ENCODE results near the gene ARL2. TPM values are rescaled to one million over a fixed set of nuclear protein-coding genes. Genes with fewer than 3 reads are reported as not detected.

ARL2 gene
- total RNA-seq, 2 experiments from 2014 or later: 118 to 122 TPM

DNA sequence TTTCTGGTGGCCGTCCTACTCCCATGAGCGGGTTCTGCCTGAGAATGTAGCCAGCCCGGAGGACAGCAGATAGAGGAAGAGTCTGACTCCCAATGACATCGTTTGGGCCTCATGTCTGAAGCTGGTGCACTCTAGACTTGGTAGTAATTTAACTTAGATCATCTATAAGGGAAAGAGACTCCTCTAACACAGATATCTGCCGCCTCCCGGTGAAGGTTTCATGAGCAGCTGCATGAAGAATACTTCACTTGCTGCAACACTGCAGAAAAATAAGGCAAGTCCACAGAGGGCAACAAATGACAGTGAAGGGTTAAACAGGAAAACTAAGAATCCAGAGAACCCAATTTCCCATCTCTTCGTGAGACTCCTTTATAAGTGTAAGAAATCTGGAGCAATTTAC lies 5.9 kb upstream of the ARL2 start:
- no peak for DNase-seq
- no peak for ATAC-seq
- POLR2A ChIA-PET: interaction anchor here (1.6 kb wide), 1 partner anchor 109 kb away, joined by 4 read pairs; the partner anchor contains the start of gene ZNHIT2
- H3K36me3 Mint-ChIP-seq (ENCODE audit: low read depth): no peaks in the 10 kb centered on the region
- H3K4me1 Mint-ChIP-seq (ENCODE audit: low read depth): peaks cover 1% of the 10 kb centered on the region
- CTCF ChIA-PET: no interaction called here
- TF ChIP-seq, protein P1, sequence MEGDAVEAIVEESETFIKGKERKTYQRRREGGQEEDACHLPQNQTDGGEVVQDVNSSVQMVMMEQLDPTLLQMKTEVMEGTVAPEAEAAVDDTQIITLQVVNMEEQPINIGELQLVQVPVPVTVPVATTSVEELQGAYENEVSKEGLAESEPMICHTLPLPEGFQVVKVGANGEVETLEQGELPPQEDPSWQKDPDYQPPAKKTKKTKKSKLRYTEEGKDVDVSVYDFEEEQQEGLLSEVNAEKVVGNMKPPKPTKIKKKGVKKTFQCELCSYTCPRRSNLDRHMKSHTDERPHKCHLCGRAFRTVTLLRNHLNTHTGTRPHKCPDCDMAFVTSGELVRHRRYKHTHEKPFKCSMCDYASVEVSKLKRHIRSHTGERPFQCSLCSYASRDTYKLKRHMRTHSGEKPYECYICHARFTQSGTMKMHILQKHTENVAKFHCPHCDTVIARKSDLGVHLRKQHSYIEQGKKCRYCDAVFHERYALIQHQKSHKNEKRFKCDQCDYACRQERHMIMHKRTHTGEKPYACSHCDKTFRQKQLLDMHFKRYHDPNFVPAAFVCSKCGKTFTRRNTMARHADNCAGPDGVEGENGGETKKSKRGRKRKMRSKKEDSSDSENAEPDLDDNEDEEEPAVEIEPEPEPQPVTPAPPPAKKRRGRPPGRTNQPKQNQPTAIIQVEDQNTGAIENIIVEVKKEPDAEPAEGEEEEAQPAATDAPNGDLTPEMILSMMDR (IDR thresholded peaks at IDR 0.05): no peak
- no peak overlapping the region for H3K27ac Mint-ChIP-seq
- no peaks in the 10 kb centered on the region for H3K27me3 Mint-ChIP-seq
- intact Hi-C loops (cut with micrococcal nuclease): no loop called here
- no peak overlapping the region for H3K4me3 Mint-ChIP-seq
- no peaks in the 10 kb centered on the region for H3K9me3 Mint-ChIP-seq

DNA sequence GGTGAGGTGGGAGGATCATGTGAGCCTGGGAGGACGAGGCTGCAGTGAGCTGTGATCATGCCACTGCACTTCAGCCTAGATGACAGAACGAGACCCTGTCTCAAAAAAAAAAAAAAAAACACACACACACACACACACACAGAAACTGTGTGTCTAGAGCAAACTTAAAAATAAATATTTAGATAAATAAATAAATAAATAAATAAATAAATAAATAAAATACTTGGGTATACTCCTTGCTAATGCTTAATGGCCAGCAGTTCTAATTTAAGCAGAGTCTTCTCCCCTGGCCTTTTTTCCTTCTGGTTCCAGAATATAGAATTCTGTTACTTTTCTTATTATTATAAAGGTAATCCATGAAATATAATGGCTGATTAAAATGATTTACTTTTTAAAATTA lies 5.1 kb upstream of the ARL2 start:
- intact Hi-C loops (cut with micrococcal nuclease): no loop called here
- CTCF ChIA-PET: interaction anchor here (1.4 kb wide), 1 partner anchor 109 kb away, joined by 3 read pairs; the partner anchor contains the start of gene ZNHIT2
- H3K27me3 Mint-ChIP-seq: no peaks in the 10 kb centered on the region
- H3K36me3 Mint-ChIP-seq (ENCODE audit: low read depth): no peaks in the 10 kb centered on the region
- POLR2A ChIA-PET: interaction anchor here (1.6 kb wide), 1 partner anchor 108 kb away, joined by 4 read pairs; the partner anchor contains the start of gene ZNHIT2
- H3K4me1 Mint-ChIP-seq (ENCODE audit: low read depth): peaks cover 5% of the 10 kb centered on the region
- ATAC-seq (no peak), DNase-seq (no peak)
- H3K27ac Mint-ChIP-seq: no peak overlapping the region
- TF ChIP-seq, protein P1 (IDR thresholded peaks at IDR 0.05): no peak
- no peaks in the 10 kb centered on the region for H3K9me3 Mint-ChIP-seq
- H3K4me3 Mint-ChIP-seq: no peak overlapping the region

DNA sequence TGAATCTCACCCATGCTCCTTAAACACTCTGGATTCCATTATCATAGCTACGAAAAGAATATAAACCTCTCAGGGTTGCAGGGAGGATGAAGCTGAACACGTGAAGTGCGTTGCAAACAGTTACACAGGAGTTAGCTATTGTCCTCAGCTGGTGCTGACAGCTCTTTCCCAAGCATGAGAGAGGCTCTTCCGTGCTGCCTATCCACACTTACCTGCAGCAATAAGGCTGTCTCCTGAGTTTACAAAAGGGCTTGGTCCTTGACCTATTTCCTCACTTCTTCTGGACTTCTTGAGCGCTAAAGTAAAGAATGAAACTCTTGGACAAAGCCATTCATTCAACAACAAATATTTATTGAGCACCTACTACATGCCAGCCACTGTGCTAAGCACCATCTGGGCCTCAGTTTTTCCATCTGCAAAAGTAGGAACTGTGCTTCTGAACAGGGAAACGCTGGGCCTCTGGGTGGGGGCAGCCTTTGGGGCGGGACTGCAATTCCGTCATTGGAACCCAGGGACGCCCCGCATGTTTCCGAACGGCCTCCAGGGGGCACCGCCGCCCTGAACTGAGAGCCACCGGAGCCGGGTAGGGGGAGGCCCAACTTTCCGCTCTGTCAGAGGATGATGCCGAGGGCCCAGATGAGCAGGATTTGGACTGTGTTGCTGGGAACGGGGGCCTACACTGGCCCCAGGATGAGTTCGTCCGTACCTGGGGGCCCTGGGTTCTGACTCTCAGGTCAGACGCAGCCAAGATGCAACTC lies 651 bp upstream of the ARL2 start:
- Mint-ChIP-seq H3K27ac (peak overlapping the region; percentile 99), H3K9me3 (no peaks in the 10 kb centered on the region), H3K36me3 (ENCODE audit: low read depth) (peaks cover 20% of the 10 kb centered on the region), H3K4me1 (ENCODE audit: low read depth) (peaks cover 23% of the 10 kb centered on the region), H3K4me3 (peak overlapping the region; percentile 79), H3K27me3 (no peaks in the 10 kb centered on the region)
- intact Hi-C loops (cut with micrococcal nuclease): loop anchor here (10.0 kb wide), 2 partner anchors 101 to 169 kb away; partner anchors contain the start of genes CDC42BPG, TM7SF2 and ZNHIT2
- DNase-seq: peak; percentile 97
- ATAC-seq: peak; percentile 90
- TF ChIP-seq, protein P1 (IDR thresholded peaks at IDR 0.05): no peak
- ChIA-PET CTCF (interaction anchor here (0.7 to 6.7 kb wide), 40 partner anchors 8 to 235 kb away, joined by 3 to 45 read pairs (median 4); partner anchors contain the start of genes CDC42BPG, CDCA5, FAU and MAJIN), POLR2A (interaction anchor here (0.6 to 4.5 kb wide), 12 partner anchors 13 to 408 kb away, joined by 3 to 38 read pairs (median 4); partner anchors contain the start of genes PPP2R5B, SAC3D1, SNX15 and ZNHIT2)

DNA sequence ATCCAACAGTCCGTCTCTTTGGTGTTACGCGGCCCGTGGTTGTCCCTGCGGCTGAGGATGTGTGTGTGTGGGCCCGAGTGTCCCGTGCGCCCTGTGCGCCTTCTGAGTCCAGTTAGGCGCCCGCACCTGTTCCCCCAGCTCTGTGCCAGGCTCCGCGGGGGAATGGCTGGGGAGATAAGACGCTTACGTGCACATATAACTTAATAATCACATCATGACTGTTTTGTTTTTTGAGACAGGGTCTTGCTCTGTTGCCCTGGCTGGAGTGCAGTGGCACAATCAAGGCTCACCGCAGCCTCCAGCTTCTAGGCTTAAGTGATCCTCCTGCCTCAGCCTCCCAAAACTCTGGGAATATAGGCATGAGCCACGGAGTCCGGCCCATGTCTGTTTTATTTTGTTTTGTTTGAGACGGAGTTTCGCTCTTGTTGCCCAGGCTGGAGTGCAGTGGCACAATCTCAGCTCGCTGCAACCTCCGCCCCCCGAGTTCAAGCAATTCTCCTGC lies 817 bp downstream of the ARL2 start:
- intact Hi-C loops (cut with micrococcal nuclease): loop anchor here (10.0 kb wide), 2 partner anchors 100 to 170 kb away; partner anchors contain the start of genes CDC42BPG, TM7SF2 and ZNHIT2
- Mint-ChIP-seq H3K4me3 (peak overlapping the region; percentile 88), H3K27me3 (no peaks in the 10 kb centered on the region), H3K36me3 (ENCODE audit: low read depth) (peaks cover 21% of the 10 kb centered on the region), H3K9me3 (no peaks in the 10 kb centered on the region), H3K27ac (peak overlapping the region; percentile 96), H3K4me1 (ENCODE audit: low read depth) (peaks cover 23% of the 10 kb centered on the region)
- TF ChIP-seq, protein P1 (IDR thresholded peaks at IDR 0.05): no peak
- DNase-seq (no peak), ATAC-seq (peak; percentile 2)
- ChIA-PET CTCF (interaction anchor here (0.8 to 6.7 kb wide), 35 partner anchors 9 to 326 kb away, joined by 3 to 45 read pairs (median 4); partner anchors contain the start of genes BATF2, CDCA5, MAJIN and SAC3D1), POLR2A (interaction anchor here (0.8 to 4.5 kb wide), 24 partner anchors 8 to 447 kb away, joined by 3 to 38 read pairs (median 4); partner anchors contain the start of genes FAU, MRPL49, POLA2 and PPP2R5B)
